Choroid plexus epithelial cell (primary cell): ENCODE results near the gene C19orf73.
A peak's percentile ranks its signal among the peaks of the same experiment; 100 is the strongest.

Experiments used
- DNase-seq: peaks from one replicate; pipeline ENCODE4 v3.0.0-alpha.2; 2010; ENCODE audit warnings: low read depth
- H3K4me3 ChIP-seq: 2 replicates; pipeline ENCODE4 v1.5.1; 2011; ENCODE audit warnings: low read depth, mild to moderate bottlenecking, control low read depth, low read length, moderate library complexity
- TF ChIP-seq, protein P1 (sequence below): conservative IDR thresholded peaks from 2 replicates; pipeline ENCODE4 v1.5.1; 2011; ENCODE audit warnings: low read depth, mild to moderate bottlenecking, control low read depth, inconsistent platforms, low read length, moderate library complexity

C19orf73 gene, protein sequence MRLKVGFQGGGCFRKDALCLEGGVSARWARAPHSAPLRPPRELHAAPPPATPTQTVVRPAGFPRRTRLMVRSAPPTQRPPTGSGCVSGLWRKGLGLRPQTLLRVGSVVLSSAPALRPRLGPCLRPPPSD

DNA sequence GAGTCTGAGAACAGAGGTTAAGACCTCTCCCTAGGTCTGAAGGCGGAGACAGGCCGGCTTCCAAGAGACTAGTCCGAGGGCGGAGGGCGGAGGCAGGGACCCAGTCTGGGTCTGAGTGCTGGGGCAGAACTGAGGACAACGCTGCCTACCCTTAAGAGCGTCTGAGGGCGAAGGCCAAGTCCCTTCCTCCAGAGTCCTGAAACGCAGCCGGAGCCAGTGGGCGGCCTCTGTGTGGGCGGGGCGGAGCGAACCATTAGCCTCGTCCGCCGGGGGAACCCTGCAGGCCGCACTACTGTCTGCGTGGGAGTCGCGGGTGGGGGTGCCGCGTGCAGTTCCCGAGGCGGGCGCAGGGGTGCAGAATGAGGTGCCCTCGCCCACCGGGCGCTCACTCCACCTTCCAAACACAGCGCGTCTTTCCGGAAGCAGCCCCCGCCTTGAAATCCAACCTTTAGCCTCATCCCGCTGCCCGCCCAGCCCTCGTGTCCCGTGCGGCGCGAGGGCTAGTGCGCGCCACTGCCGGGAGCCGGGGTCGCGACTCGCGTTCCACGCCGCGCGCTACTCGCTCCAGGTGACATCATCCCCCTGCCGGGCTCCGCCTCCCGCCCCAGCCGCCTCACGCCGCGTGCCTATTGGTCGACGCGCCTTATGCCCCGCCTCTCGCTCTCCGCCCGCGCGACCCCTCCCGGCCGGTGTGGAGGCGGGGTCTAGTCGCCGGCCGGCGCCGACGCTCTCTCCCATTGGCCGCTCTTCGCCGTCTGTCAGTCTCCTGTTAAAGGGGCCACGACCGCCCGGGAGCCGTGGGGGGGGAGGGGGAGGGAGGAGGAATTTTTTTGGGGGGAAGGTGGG, at the start of gene C19orf73:
TSS of gene C19orf73 (minus strand) at position 579 of the 846 bp plus-strand sequence. CDS start at position 458, 121 bp downstream.
- peak; percentile 96 for DNase-seq
- peak within 1 kb of the TSS; percentile 73 for H3K4me3 ChIP-seq
- TF ChIP-seq, protein P1, sequence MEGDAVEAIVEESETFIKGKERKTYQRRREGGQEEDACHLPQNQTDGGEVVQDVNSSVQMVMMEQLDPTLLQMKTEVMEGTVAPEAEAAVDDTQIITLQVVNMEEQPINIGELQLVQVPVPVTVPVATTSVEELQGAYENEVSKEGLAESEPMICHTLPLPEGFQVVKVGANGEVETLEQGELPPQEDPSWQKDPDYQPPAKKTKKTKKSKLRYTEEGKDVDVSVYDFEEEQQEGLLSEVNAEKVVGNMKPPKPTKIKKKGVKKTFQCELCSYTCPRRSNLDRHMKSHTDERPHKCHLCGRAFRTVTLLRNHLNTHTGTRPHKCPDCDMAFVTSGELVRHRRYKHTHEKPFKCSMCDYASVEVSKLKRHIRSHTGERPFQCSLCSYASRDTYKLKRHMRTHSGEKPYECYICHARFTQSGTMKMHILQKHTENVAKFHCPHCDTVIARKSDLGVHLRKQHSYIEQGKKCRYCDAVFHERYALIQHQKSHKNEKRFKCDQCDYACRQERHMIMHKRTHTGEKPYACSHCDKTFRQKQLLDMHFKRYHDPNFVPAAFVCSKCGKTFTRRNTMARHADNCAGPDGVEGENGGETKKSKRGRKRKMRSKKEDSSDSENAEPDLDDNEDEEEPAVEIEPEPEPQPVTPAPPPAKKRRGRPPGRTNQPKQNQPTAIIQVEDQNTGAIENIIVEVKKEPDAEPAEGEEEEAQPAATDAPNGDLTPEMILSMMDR, result no peak

DNA sequence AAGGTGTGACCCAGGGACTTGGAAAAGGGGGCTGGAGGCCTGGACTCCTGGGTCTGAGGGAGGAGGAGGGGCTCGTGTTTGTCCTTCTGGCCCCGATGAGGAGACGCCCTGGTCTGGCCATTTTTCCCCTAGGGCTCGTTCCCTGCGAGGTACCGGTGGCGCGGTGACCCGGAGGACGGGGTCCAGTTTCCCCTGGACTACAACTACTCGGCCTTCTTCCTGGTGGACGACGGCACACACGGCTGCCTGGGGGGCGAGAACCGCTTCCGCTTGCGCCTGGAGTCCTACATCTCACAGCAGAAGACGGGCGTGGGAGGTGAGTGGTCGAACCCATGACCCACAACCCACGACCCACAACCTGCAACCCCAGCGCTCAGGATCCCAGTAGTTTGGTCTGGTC, 49.5 kb upstream of the C19orf73 start:
- H3K4me3 ChIP-seq, result no peak overlapping the region
- TF ChIP-seq, protein P1, result no peak
- no peak for DNase-seq

DNA sequence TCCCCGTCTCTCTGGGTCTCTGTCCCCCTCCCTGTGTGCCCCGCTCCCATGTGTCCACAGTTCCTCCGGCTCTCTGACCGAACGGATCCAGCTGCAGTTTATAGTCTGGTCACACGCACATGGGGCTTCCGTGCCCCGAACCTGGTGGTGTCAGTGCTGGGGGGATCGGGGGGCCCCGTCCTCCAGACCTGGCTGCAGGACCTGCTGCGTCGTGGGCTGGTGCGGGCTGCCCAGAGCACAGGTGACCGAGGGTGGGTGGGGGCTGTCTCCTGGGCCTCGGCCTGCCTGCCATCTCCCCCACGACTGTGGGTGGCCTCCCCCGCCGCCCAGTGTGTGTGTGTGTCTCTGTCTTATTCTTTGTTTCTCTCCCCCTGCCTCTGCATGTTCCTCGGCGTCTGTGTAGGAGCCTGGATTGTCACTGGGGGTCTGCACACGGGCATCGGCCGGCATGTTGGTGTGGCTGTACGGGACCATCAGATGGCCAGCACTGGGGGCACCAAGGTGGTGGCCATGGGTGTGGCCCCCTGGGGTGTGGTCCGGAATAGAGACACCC, 49.0 kb upstream of the C19orf73 start:
- DNase-seq, result no peak
- H3K4me3 ChIP-seq, result no peak overlapping the region

DNA sequence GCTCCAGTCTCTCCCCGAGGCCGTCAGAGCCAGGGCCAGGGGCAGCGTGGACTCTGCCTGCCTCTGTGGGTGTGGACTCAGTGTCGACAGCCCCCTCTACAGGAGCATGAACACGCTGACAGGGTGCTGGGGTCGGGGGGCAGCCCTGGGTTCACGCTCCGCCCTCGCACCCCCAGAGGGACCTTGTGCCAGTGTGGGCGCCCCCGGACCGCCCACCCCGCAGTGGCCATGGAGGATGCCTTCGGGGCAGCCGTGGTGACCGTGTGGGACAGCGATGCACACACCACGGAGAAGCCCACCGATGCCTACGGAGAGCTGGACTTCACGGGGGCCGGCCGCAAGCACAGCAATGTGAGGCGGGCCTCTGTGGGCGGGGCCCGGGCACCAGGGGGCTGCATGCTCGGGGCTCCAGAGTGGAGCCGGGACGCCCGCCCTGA, 46.9 kb upstream of the C19orf73 start:
- H3K4me3 ChIP-seq, result no peak overlapping the region
- DNase-seq, result no peak
- TF ChIP-seq, protein P1, result peak; percentile 27

More for the DNA sequence above, 49.0 kb upstream of the C19orf73 start:
- TF ChIP-seq, protein P1, result no peak

DNA sequence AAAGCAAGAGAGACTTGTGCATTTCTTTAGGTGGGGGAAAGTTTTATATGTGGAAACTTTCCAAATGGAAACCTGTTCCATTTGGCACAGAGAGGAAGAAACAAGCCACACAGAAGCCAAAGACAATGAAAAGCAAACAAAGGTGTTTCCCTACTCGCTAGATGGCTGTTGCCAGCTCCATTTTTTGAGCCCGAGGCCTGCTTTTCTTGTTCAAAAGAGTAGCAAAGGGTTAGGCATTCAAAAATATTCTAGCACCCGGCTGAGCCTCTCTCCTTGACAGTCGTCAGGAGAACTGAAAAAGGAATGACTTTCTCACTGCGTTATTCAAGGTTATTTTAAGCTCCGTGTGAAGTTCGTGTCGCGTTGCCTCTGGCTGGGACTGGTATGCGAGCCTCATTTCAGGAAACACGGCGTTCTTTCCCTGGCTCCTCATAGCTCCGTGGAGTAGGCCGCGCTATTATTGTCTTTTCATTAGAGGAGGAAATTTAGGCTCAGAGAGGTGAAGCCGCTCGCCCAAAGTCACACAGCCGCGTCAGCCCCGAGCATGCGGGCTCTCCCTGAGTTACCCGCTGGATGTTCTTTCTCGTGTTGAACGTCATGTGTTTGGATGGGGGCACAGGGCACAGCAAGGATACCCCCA, 46.3 kb upstream of the C19orf73 start:
- DNase-seq, result peak; percentile 32
- TF ChIP-seq, protein P1, result no peak
- no peak overlapping the region for H3K4me3 ChIP-seq

DNA sequence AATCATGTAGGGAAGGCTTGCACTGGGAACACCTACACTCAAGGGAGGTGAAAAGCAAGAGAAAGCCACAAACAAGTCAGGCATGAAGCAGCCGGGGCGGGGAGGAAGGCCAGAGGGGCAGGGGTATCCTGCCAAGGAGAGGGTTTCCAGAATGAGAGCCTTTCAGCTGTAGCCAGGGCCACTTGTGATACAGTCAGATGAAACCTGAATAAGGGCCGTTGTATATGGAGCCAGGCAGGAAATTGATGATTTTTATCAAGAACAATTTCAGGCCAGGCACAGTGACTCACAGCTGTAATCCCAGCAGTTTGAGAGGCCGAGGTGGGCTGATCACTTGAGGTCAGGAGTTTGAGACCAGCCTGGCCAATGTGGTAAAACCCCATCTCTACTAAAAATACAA, 43.0 kb upstream of the C19orf73 start:
- TF ChIP-seq, protein P1, result no peak
- H3K4me3 ChIP-seq, result no peak overlapping the region
- DNase-seq, result peak; percentile 36
